ENCODE results near the gene TMEM52.

- TF ChIP-seq CTCF (IDR thresholded peaks at IDR 0.05; ENCODE audit: low read depth, low read length): no peak
- TF ChIP-seq EZH2phosphoT487 (IDR thresholded peaks at IDR 0.05; ENCODE audit: low read depth): no peak
These were observed 18.0 kb downstream of the TMEM52 start for GRCh38 chr1:1900883-1901640.
